Trophoblast cell (in vitro differentiated cells and primary cell): ENCODE data around the gene RICTOR.

Source experiments
- DNase-seq, 2 donors: peaks; one replicate each; pipeline ENCODE4 v3.0.0-alpha.2; 2016
- H2AFZ ChIP-seq: 2 replicates; pipeline ENCODE4 v1.6.1; 2013; ENCODE audit warnings: low read length, moderate library complexity, mild to moderate bottlenecking; ENCODE audit not compliant: insufficient read depth, poor library complexity
- H2AK5ac ChIP-seq: 2 replicates; pipeline ENCODE4 v1.6.1; 2013; ENCODE audit warnings: mild to moderate bottlenecking, low read length
- H2BK120ac ChIP-seq: 2 replicates; pipeline ENCODE4 v1.6.1; 2013; ENCODE audit warnings: low read length, mild to moderate bottlenecking, moderate library complexity; ENCODE audit not compliant: insufficient read depth, poor library complexity
- H2BK12ac ChIP-seq: 2 replicates; pipeline ENCODE4 v1.6.1; 2013; ENCODE audit warnings: mild to moderate bottlenecking, low read length, moderate library complexity
- H2BK5ac ChIP-seq: 2 replicates; pipeline ENCODE4 v1.6.1; 2013; ENCODE audit warnings: low read length, low read depth, moderate library complexity, mild to moderate bottlenecking; ENCODE audit not compliant: poor library complexity
- H3K14ac ChIP-seq: 2 replicates; pipeline ENCODE4 v1.6.1; 2013; ENCODE audit warnings: mild to moderate bottlenecking, low read length
- H3K18ac ChIP-seq: 2 replicates; pipeline ENCODE4 v1.6.1; 2013; ENCODE audit warnings: mild to moderate bottlenecking, low read length
- H3K23ac ChIP-seq: 2 replicates; pipeline ENCODE4 v1.6.1; 2013; ENCODE audit warnings: low read length
- H3K27ac ChIP-seq: 2 replicates; pipeline ENCODE4 v1.5.1; 2013; ENCODE audit warnings: low read depth, mild to moderate bottlenecking, inconsistent platforms, low read length, moderate library complexity
- H3K27me3 ChIP-seq: 2 replicates; pipeline ENCODE4 v1.6.1; 2013; ENCODE audit warnings: inconsistent platforms, mild to moderate bottlenecking, low read length, moderate library complexity; ENCODE audit not compliant: insufficient read depth
- H3K36me3 ChIP-seq, 2 experiments: 1 replicate in 1 of 2; 2 replicates in 1 of 2; pipeline ENCODE4 v1.6.1; 2013; ENCODE audit warnings: low read length in 2 of 2, mild to moderate bottlenecking in 2 of 2, moderate library complexity in 1 of 2; ENCODE audit not compliant: insufficient read depth in 2 of 2, control insufficient read depth in 1 of 2
- H3K4ac ChIP-seq: 2 replicates; pipeline ENCODE4 v1.6.1; 2013; ENCODE audit warnings: low read depth, mild to moderate bottlenecking, low read length, moderate library complexity
- H3K4me1 ChIP-seq, 2 experiments: 1 replicate in 1 of 2; 2 replicates in 1 of 2; pipeline ENCODE4 v1.6.1; 2013; ENCODE audit warnings: low read length in 2 of 2, mild to moderate bottlenecking in 2 of 2, moderate library complexity in 1 of 2; ENCODE audit not compliant: insufficient read depth in 2 of 2, control insufficient read depth in 1 of 2
- H3K4me2 ChIP-seq: 2 replicates; pipeline ENCODE4 v1.6.1; 2013; ENCODE audit warnings: inconsistent platforms, mild to moderate bottlenecking, low read length, moderate library complexity
- H3K4me3 ChIP-seq: 2 replicates; pipeline ENCODE4 v1.5.1; 2013; ENCODE audit warnings: mild to moderate bottlenecking, low read depth, low read length, inconsistent platforms
- H3K79me1 ChIP-seq: one replicate; pipeline ENCODE4 v1.6.1; 2013; ENCODE audit warnings: low read length
- H3K79me2 ChIP-seq: 2 replicates; pipeline ENCODE4 v1.6.1; 2013; ENCODE audit warnings: low read length, mild to moderate bottlenecking; ENCODE audit not compliant: control insufficient read depth, insufficient read depth, poor library complexity
- H3K9ac ChIP-seq: 2 replicates; pipeline ENCODE4 v1.6.1; 2013; ENCODE audit warnings: mild to moderate bottlenecking, low read length
- H3K9me3 ChIP-seq: 2 replicates; pipeline ENCODE4 v1.6.1; 2013; ENCODE audit warnings: low read depth, mild to moderate bottlenecking, control low read depth, inconsistent platforms, low read length; ENCODE audit not compliant: insufficient read depth
- H4K12ac ChIP-seq: 2 replicates; pipeline ENCODE4 v1.6.1; 2013; ENCODE audit warnings: low read depth, mild to moderate bottlenecking, low read length, moderate library complexity
- H4K8ac ChIP-seq: 2 replicates; pipeline ENCODE4 v1.6.1; 2013; ENCODE audit warnings: low read depth, mild to moderate bottlenecking, low read length, moderate library complexity
- H4K91ac ChIP-seq: one replicate; pipeline ENCODE4 v1.6.1; 2013; ENCODE audit warnings: low read depth, mild to moderate bottlenecking, low read length, moderate library complexity
- WGBS: extraction: QIAGEN DNeasy Blood & Tissue Kit; methylation state at CpG from one replicate; pipeline ENCODE4 v1.1.7; 2013; ENCODE audit warnings: missing lambda C conversion rate; ENCODE audit not compliant: insufficient read length, insufficient coverage; ENCODE audit errors: extremely low coverage; 5-methylcytosine and 5-hydroxymethylcytosine counted together

The RICTOR gene

DNA sequence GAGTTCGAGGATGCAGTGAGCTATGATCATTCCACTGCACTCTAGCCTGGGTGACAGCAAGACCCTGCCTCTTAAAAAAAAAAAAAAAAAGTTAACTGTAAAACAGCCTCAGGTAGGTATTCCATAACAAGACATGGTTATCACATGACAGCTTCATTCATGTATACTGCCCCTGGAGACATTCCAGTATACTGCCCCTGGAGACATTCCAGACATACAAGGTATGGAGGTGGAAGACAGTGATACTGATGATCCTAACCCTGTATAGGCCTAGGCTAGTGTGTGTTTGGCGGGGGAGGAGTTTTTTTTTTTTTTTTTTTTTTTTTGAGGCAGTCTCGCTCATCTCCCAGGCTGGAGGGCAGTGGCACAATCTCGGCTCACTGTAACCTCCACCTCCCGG lies 105.5 kb downstream of the RICTOR start:
- Histone ChIP-seq H3K4ac (no peak overlapping the region), H3K9ac (no peak overlapping the region), H2BK120ac (no peak overlapping the region), H2AK5ac (no peak overlapping the region), H3K9me3 (no peaks in the 10 kb centered on the region), H3K14ac (no peak overlapping the region), H3K27ac (no peak overlapping the region), H3K79me1 (no peaks in the 10 kb centered on the region), H3K36me3 (peaks cover 5 to 6% of the 10 kb centered on the region in 2 experiments), H3K4me2 (no peak overlapping the region), H3K27me3 (no peaks in the 10 kb centered on the region), H4K12ac (no peak overlapping the region), H3K4me1 (no peaks in the 10 kb centered on the region), H2BK12ac (no peak overlapping the region), H2BK5ac (no peak overlapping the region), H3K23ac (no peak overlapping the region), H3K79me2 (no peaks in the 10 kb centered on the region), H3K18ac (no peak overlapping the region), H2AFZ (no peak overlapping the region), H4K91ac (no peak overlapping the region), H3K4me3 (no peak overlapping the region), H4K8ac (no peak overlapping the region)
- DNase-seq: peak in 1 of 2 donors; percentile 10
- WGBS: no CpG with 5 or more reads among the region's 5 CpGs

- Histone ChIP-seq H3K14ac (no peak overlapping the region), H4K91ac (no peak overlapping the region), H2BK120ac (no peak overlapping the region), H3K4me3 (no peak overlapping the region), H2AK5ac (no peak overlapping the region), H2BK12ac (no peak overlapping the region), H3K79me1 (no peaks in the 10 kb centered on the region), H3K79me2 (no peaks in the 10 kb centered on the region), H3K4me2 (no peak overlapping the region), H2AFZ (no peak overlapping the region), H2BK5ac (no peak overlapping the region), H3K9ac (no peak overlapping the region), H3K27me3 (no peaks in the 10 kb centered on the region), H3K4me1 (no peaks in the 10 kb centered on the region), H4K12ac (no peak overlapping the region), H3K18ac (no peak overlapping the region), H4K8ac (no peak overlapping the region), H3K23ac (no peak overlapping the region), H3K4ac (no peak overlapping the region), H3K27ac (no peak overlapping the region), H3K36me3 (peaks cover 2 to 4% of the 10 kb centered on the region in 2 experiments), H3K9me3 (no peaks in the 10 kb centered on the region)
- no peak for DNase-seq
- no CpG with 5 or more reads among the region's 2 CpGs for WGBS
Observed at GRCh38 chr5:38961691-38962090, 112.5 kb downstream of the RICTOR start.

DNA sequence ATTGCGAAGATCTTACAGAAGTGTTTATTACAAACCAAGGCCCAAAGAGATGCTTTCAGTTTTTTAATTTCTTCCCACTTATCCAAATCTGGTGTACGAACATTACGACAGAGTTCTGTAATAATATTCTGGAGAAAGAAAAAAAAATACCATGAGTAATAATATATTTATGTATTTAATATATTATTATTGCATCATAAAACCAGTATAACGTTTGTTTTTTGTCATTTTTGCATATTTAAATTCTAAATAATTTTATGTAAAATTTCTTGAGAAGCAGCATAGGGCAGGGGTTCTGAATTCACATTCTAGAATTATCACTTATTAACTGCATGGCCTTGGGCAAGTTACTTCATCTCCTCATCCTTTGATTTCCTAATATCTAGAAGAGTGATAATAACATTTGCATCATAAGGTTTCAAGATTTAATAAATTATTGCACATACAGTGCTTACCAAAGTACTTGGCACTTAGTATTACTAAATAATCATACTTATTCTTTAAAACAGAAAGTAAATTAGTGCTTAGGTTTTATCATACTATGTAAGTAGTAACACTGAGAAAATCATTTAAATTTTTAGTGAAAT lies 120.7 kb downstream of the RICTOR start:
- no peak overlapping the region for H3K14ac ChIP-seq

GRCh38 chr5:38948501-38948900 lies 125.7 kb downstream of the RICTOR start:
- H2BK12ac ChIP-seq: no peak overlapping the region
- H3K27ac ChIP-seq: no peak overlapping the region
- H3K18ac ChIP-seq: no peak overlapping the region
- H3K4me3 ChIP-seq: no peak overlapping the region
- no peaks in the 10 kb centered on the region for H3K79me2 ChIP-seq
- no peak overlapping the region for H3K14ac ChIP-seq
- no peak overlapping the region for H3K4me2 ChIP-seq
- no peak overlapping the region for H3K9ac ChIP-seq
- H2BK5ac ChIP-seq: no peak overlapping the region
- no peak overlapping the region for H3K4ac ChIP-seq
- H2AK5ac ChIP-seq: no peak overlapping the region
- no peaks in the 10 kb centered on the region for H3K27me3 ChIP-seq
- no peak overlapping the region for H3K23ac ChIP-seq
- H4K91ac ChIP-seq: no peak overlapping the region
- H2AFZ ChIP-seq: no peak overlapping the region
- H4K12ac ChIP-seq: no peak overlapping the region
- H2BK120ac ChIP-seq: no peak overlapping the region
- peak; percentile 1 to 66 for DNase-seq
- H3K4me1 ChIP-seq: no peaks in the 10 kb centered on the region
- H3K9me3 ChIP-seq: no peaks in the 10 kb centered on the region
- H4K8ac ChIP-seq: no peak overlapping the region
- no peaks in the 10 kb centered on the region for H3K79me1 ChIP-seq
- H3K36me3 ChIP-seq: peaks cover 2 to 7% of the 10 kb centered on the region in 2 experiments

More for the DNA sequence above, 120.7 kb downstream of the RICTOR start:
- no peak overlapping the region for H3K18ac ChIP-seq
- no peak overlapping the region for H3K27ac ChIP-seq
- H3K4ac ChIP-seq: no peak overlapping the region
- WGBS: no CpG with 5 or more reads among the region's 4 CpGs
- H2AFZ ChIP-seq: no peak overlapping the region
- H3K4me1 ChIP-seq: no peaks in the 10 kb centered on the region
- no peaks in the 10 kb centered on the region for H3K9me3 ChIP-seq
- H3K9ac ChIP-seq: no peak overlapping the region
- H2BK12ac ChIP-seq: no peak overlapping the region
- H3K4me3 ChIP-seq: no peak overlapping the region
- no peaks in the 10 kb centered on the region for H3K79me1 ChIP-seq
- H4K91ac ChIP-seq: no peak overlapping the region
- H2BK120ac ChIP-seq: no peak overlapping the region
- H3K79me2 ChIP-seq: no peaks in the 10 kb centered on the region
- H2BK5ac ChIP-seq: no peak overlapping the region
- no peak overlapping the region for H4K8ac ChIP-seq
- H3K23ac ChIP-seq: no peak overlapping the region
- no peak overlapping the region for H2AK5ac ChIP-seq
- H3K4me2 ChIP-seq: no peak overlapping the region
- no peak overlapping the region for H4K12ac ChIP-seq
- H3K36me3 ChIP-seq: peaks cover 3 to 6% of the 10 kb centered on the region in 2 experiments
- no peak for DNase-seq
- no peaks in the 10 kb centered on the region for H3K27me3 ChIP-seq
